ENCODE data around the gene SLC25A25.

DNA sequence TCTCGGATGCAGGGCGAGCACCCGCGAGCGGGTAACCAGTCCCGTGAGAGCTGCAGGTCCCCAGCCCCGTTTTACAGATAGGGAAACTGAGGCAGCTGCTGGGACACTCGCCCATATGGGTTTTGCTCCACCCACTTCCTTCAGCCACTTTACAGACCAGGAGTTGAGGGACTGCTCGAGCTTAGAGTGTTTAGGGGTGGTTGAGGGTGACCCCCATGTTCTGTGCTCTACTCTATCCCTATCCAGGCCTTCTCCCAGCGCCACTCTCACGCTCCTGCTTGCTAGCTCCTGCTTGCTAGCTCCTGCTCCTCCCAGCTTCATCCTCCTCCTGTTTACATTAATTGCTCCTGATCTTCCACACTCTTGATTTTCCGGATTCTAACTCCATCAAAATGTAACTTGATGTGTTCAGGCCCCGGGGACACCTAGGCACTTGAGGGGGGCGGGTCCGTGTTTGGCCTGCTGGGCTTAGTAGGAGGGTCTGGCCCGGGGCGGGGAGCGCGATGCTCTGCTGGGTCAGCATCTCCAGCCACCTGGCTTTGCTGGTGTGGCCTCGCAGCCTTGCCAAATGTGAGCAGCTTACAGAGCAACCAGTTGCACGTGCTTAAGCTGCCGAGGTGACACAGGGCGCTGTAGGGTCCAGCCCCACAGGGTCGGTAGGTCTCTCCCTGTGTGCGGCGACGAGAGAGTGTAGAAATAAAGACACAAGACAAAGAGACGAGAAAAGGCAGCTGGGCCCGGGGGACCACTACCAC lies 61.0 kb downstream of the SLC25A25 start:
- TF ChIP-seq, protein P1, sequence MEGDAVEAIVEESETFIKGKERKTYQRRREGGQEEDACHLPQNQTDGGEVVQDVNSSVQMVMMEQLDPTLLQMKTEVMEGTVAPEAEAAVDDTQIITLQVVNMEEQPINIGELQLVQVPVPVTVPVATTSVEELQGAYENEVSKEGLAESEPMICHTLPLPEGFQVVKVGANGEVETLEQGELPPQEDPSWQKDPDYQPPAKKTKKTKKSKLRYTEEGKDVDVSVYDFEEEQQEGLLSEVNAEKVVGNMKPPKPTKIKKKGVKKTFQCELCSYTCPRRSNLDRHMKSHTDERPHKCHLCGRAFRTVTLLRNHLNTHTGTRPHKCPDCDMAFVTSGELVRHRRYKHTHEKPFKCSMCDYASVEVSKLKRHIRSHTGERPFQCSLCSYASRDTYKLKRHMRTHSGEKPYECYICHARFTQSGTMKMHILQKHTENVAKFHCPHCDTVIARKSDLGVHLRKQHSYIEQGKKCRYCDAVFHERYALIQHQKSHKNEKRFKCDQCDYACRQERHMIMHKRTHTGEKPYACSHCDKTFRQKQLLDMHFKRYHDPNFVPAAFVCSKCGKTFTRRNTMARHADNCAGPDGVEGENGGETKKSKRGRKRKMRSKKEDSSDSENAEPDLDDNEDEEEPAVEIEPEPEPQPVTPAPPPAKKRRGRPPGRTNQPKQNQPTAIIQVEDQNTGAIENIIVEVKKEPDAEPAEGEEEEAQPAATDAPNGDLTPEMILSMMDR (IDR thresholded peaks at IDR 0.05; ENCODE audit: extremely low read depth in 1 of 2, insufficient read depth in 1 of 2, low read depth in 1 of 2, low read length in 2 of 2), result no peak
- TF ChIP-seq, protein P2, sequence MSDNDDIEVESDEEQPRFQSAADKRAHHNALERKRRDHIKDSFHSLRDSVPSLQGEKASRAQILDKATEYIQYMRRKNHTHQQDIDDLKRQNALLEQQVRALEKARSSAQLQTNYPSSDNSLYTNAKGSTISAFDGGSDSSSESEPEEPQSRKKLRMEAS (IDR thresholded peaks at IDR 0.05; ENCODE audit: insufficient read depth, insufficient read length), result no peak
- TF ChIP-seq EZH2 (IDR thresholded peaks at IDR 0.05; ENCODE audit: borderline replicate concordance, low read depth, low read length, severe bottlenecking) (no peak), POLR2AphosphoS5 (IDR thresholded peaks at IDR 0.05; ENCODE audit: insufficient read depth, low read depth, low read length) (no peak), POLR2A (IDR thresholded peaks at IDR 0.05; ENCODE audit: low read depth, low read length) (no peak), GATA2 (IDR thresholded peaks at IDR 0.05; ENCODE audit: insufficient read depth, insufficient read length, low read depth, low read length) (no peak), MYC (IDR thresholded peaks at IDR 0.05; ENCODE audit: low read depth, low read length) (no peak), JUN (IDR thresholded peaks at IDR 0.05; ENCODE audit: borderline replicate concordance, insufficient read depth, insufficient read length, low read depth) (no peak), FOS (IDR thresholded peaks at IDR 0.05; ENCODE audit: borderline replicate concordance, insufficient read depth, low read length) (no peak)

Data from endothelial cell of umbilical vein (primary cell).